ENCODE measurements around the gene SLC46A3. TPM values are rescaled to one million over a fixed set of nuclear protein-coding genes. Genes with fewer than 3 reads are reported as not detected.
"Not testable (repeated sequence)": the region's sequence is repeated elsewhere in the genome, so short reads cannot be mapped to it uniquely, and the experiment has no call there.

Gene SLC46A3
- total RNA-seq, 1 experiment from 2014 or later, result 22.4 TPM

GRCh38 chr13:28685114-28685513 lies 33.7 kb downstream of the SLC46A3 start:
- Histone ChIP-seq H3K27ac (no peak overlapping the region), H3K4me1 (replicated peaks) (no peaks in the 10 kb centered on the region), H3K9me3 (replicated peaks) (no peaks in the 10 kb centered on the region), H3K4me3 (no peak overlapping the region), H3K36me3 (peaks cover 5% of the 10 kb centered on the region), H3K27me3 (replicated peaks) (no peaks in the 10 kb centered on the region)
- DNase-seq (ENCODE audit: low read depth in 1 of 2, low spot score in 2 of 2), result no peak

GRCh38 chr13:28684257-28684656 lies 34.5 kb downstream of the SLC46A3 start:
- H3K27me3 ChIP-seq (replicated peaks), result no peaks in the 10 kb centered on the region
- DNase-seq (ENCODE audit: low read depth in 1 of 2, low spot score in 2 of 2), result peak in 1 of 2 experiments; percentile 40
- no peaks in the 10 kb centered on the region for H3K9me3 ChIP-seq (replicated peaks)
- H3K27ac ChIP-seq, result no peak overlapping the region
- no peaks in the 10 kb centered on the region for H3K4me1 ChIP-seq (replicated peaks)
- H3K36me3 ChIP-seq, result peaks cover 13% of the 10 kb centered on the region
- H3K4me3 ChIP-seq, result no peak overlapping the region

- peaks cover 24% of the 10 kb centered on the region for H3K36me3 ChIP-seq
- not testable (repeated sequence) for H3K4me1 ChIP-seq (replicated peaks); H3K9me3 ChIP-seq (replicated peaks); H3K27me3 ChIP-seq (replicated peaks); H3K27ac ChIP-seq; H3K4me3 ChIP-seq; DNase-seq (ENCODE audit: low read depth in 1 of 2, low spot score in 2 of 2)
Measured at GRCh38 chr13:28683169-28683568, 35.6 kb downstream of the SLC46A3 start.

GRCh38 chr13:28680541-28680940 lies 38.2 kb downstream of the SLC46A3 start:
- H3K4me3 ChIP-seq, result no peak overlapping the region
- H3K4me1 ChIP-seq (replicated peaks), result no peaks in the 10 kb centered on the region
- no peaks in the 10 kb centered on the region; the same call in 1 of the 2 replicates for H3K27me3 ChIP-seq (replicated peaks)
- DNase-seq (ENCODE audit: low read depth in 1 of 2, low spot score in 2 of 2), result no peak
- no peak overlapping the region for H3K27ac ChIP-seq
- peaks cover 49% of the 10 kb centered on the region for H3K36me3 ChIP-seq
- H3K9me3 ChIP-seq (replicated peaks), result no peaks in the 10 kb centered on the region

GRCh38 chr13:28679628-28680027 lies 39.1 kb downstream of the SLC46A3 start:
- no peak for DNase-seq (ENCODE audit: low read depth in 1 of 2, low spot score in 2 of 2)
- H3K4me1 ChIP-seq (replicated peaks), result no peaks in the 10 kb centered on the region
- no peak overlapping the region for H3K27ac ChIP-seq
- H3K36me3 ChIP-seq, result peaks cover 56% of the 10 kb centered on the region
- H3K4me3 ChIP-seq, result no peak overlapping the region
- no peaks in the 10 kb centered on the region; the same call in 1 of the 2 replicates for H3K27me3 ChIP-seq (replicated peaks)
- H3K9me3 ChIP-seq (replicated peaks), result no peaks in the 10 kb centered on the region

- DNase-seq (ENCODE audit: low read depth in 1 of 2, low spot score in 2 of 2), result no peak
- Histone ChIP-seq H3K36me3 (peaks cover 64% of the 10 kb centered on the region), H3K9me3 (replicated peaks) (no peaks in the 10 kb centered on the region)
Measured at GRCh38 chr13:28678809-28679208, 40.0 kb downstream of the SLC46A3 start.

GRCh38 chr13:28671126-28671792 lies 47.5 kb downstream of the SLC46A3 start:
- Histone ChIP-seq H3K4me3 (no peak overlapping the region), H3K4me1 (replicated peaks) (no peaks in the 10 kb centered on the region), H3K27ac (no peak overlapping the region), H3K27me3 (replicated peaks) (no peaks in the 10 kb centered on the region), H3K9me3 (replicated peaks) (no peaks in the 10 kb centered on the region), H3K36me3 (peaks cover 93% of the 10 kb centered on the region)
- DNase-seq (ENCODE audit: low read depth in 1 of 2, low spot score in 2 of 2), result no peak

More at GRCh38 chr13:28678809-28679208, 40.0 kb downstream of the SLC46A3 start:
- no peaks in the 10 kb centered on the region for H3K4me1 ChIP-seq (replicated peaks)
- no peak overlapping the region for H3K4me3 ChIP-seq
- H3K27ac ChIP-seq, result no peak overlapping the region
- H3K27me3 ChIP-seq (replicated peaks), result no peaks in the 10 kb centered on the region; the same call in 1 of the 2 replicates

GRCh38 chr13:28666897-28667488 lies 51.8 kb downstream of the SLC46A3 start:
- Histone ChIP-seq H3K4me1 (replicated peaks) (no peaks in the 10 kb centered on the region), H3K27ac (no peak overlapping the region), H3K9me3 (replicated peaks) (no peaks in the 10 kb centered on the region), H3K4me3 (no peak overlapping the region), H3K27me3 (replicated peaks) (no peaks in the 10 kb centered on the region), H3K36me3 (peaks cover 96% of the 10 kb centered on the region)
- no peak for DNase-seq (ENCODE audit: low read depth in 1 of 2, low spot score in 2 of 2)

- H3K4me1 ChIP-seq (replicated peaks), result peaks cover 21% of the 10 kb centered on the region
- H3K36me3 ChIP-seq, result peaks cover 56% of the 10 kb centered on the region
- H3K9me3 ChIP-seq (replicated peaks), result no peaks in the 10 kb centered on the region
- no peak for DNase-seq (ENCODE audit: low read depth in 1 of 2, low spot score in 2 of 2)
- H3K4me3 ChIP-seq, result peak overlapping the region; percentile 91
- no peaks in the 10 kb centered on the region for H3K27me3 ChIP-seq (replicated peaks)
- peak overlapping the region; percentile 96 for H3K27ac ChIP-seq
Measured at GRCh38 chr13:28659621-28659970, 59.2 kb downstream of the SLC46A3 start.

- Histone ChIP-seq H3K9me3 (replicated peaks) (no peaks in the 10 kb centered on the region), H3K4me1 (replicated peaks) (peaks cover 21% of the 10 kb centered on the region), H3K27me3 (replicated peaks) (no peaks in the 10 kb centered on the region), H3K27ac (peak within 1 kb of the TSS; percentile 96), H3K36me3 (peaks cover 50% of the 10 kb centered on the region), H3K4me3 (peak within 1 kb of the TSS; percentile 91)
- DNase-seq (ENCODE audit: low read depth in 1 of 2, low spot score in 2 of 2), result peak; percentile 88 to 91
Measured at GRCh38 chr13:28658796-28659620, 59.8 kb downstream of the SLC46A3 start, which contains the start of gene POMP. POMP (plus strand) TSS chr13:28659130; CDS start chr13:28659185, 55 bp downstream.

- DNase-seq (ENCODE audit: low read depth in 1 of 2, low spot score in 2 of 2), result no peak
- Histone ChIP-seq H3K9me3 (replicated peaks) (no peaks in the 10 kb centered on the region), H3K27ac (peak overlapping the region; percentile 96), H3K36me3 (peaks cover 44% of the 10 kb centered on the region), H3K27me3 (replicated peaks) (no peaks in the 10 kb centered on the region), H3K4me3 (peak overlapping the region; percentile 91), H3K4me1 (replicated peaks) (peaks cover 21% of the 10 kb centered on the region)
Measured at GRCh38 chr13:28658539-28658795, 60.3 kb downstream of the SLC46A3 start.

GRCh38 chr13:28657784-28658538 lies 60.8 kb downstream of the SLC46A3 start:
- Histone ChIP-seq H3K4me3 (peak overlapping the region; percentile 91), H3K27ac (peak overlapping the region; percentile 96), H3K27me3 (replicated peaks) (no peaks in the 10 kb centered on the region), H3K4me1 (replicated peaks) (peaks cover 21% of the 10 kb centered on the region), H3K9me3 (replicated peaks) (no peaks in the 10 kb centered on the region), H3K36me3 (peaks cover 39% of the 10 kb centered on the region)
- no peak for DNase-seq (ENCODE audit: low read depth in 1 of 2, low spot score in 2 of 2)

GRCh38 chr13:28655561-28655960 lies 63.2 kb downstream of the SLC46A3 start:
- Histone ChIP-seq H3K36me3 (peaks cover 15% of the 10 kb centered on the region), H3K4me1 (replicated peaks) (peaks cover 29% of the 10 kb centered on the region), H3K4me3 (no peak overlapping the region), H3K9me3 (replicated peaks) (no peaks in the 10 kb centered on the region), H3K27ac (no peak overlapping the region), H3K27me3 (replicated peaks) (no peaks in the 10 kb centered on the region)
- no peak for DNase-seq (ENCODE audit: low read depth in 1 of 2, low spot score in 2 of 2)

Data from SJSA1 (cell line).